ENCODE measurements around the gene APOM. TPM values are rescaled to one million over a fixed set of nuclear protein-coding genes. Genes with fewer than 3 reads are reported as not detected.

Gene APOM
- total and polyA plus RNA-seq, 8 donors = 0.62 to 5.0 (median 1.2) TPM

- intact Hi-C loops (cut with DNase I) = no loop called here
- Histone ChIP-seq H3K27ac (peak overlapping the region; percentile 25 to 80 (median 68)), H3K9me3 (no peaks in the 10 kb centered on the region), H3K4me1 (peaks cover 11 to 24% (median 23%) of the 10 kb centered on the region in 3 donors), H3K27me3 (no peaks in the 10 kb centered on the region), H3K4me3 (peak overlapping the region; percentile 66 to 80 (median 74)), H3K36me3 (peaks cover 4 to 43% (median 21%) of the 10 kb centered on the region in 3 donors)
- FAIRE-seq (no peak), DNase-seq (no peak), ATAC-seq (no peak)
- TF ChIP-seq CTCF (IDR thresholded peaks at IDR 0.05) = no peak
- WGBS, 2 donors = 3% methylated on average over 15 of the region's 15 CpGs
Observed at GRCh38 chr6:31666337-31666965, 10.8 kb downstream of the APOM start.

- Histone ChIP-seq H3K9me3 (no peaks in the 10 kb centered on the region), H3K27ac (no peak within 1 kb of the TSS), H3K4me1 (peaks cover 0 to 10% (median 9%) of the 10 kb centered on the region in 3 donors), H3K27me3 (no peaks in the 10 kb centered on the region), H3K4me3 (no peak within 1 kb of the TSS), H3K36me3 (peaks cover 7 to 51% (median 27%) of the 10 kb centered on the region in 3 donors)
- TF ChIP-seq CTCF (IDR thresholded peaks at IDR 0.05) = no peak
- no peak for ATAC-seq
- DNase-seq = no peak
- FAIRE-seq = no peak
- 74 to 80% methylated on average over 8 of the region's 8 CpGs for WGBS, 2 donors
- intact Hi-C loops (cut with DNase I) = no loop called here
Observed at GRCh38 chr6:31669676-31670075, 14.0 kb downstream of the APOM start, which contains the start of gene LY6G5B. Gene LY6G5B, plus strand, starts transcription at chr6:31669976. Its CDS starts 975 bp downstream, at chr6:31670951.

GRCh38 chr6:31676322-31676903 lies 20.7 kb downstream of the APOM start:
- FAIRE-seq (no peak), DNase-seq (no peak), ATAC-seq (no peak)
- intact Hi-C loops (cut with DNase I) = no loop called here
- Histone ChIP-seq H3K4me1 (peaks cover 3 to 5% (median 3%) of the 10 kb centered on the region in 3 donors), H3K4me3 (no peak overlapping the region), H3K36me3 (peaks cover 4 to 8% (median 6%) of the 10 kb centered on the region in 3 donors), H3K27me3 (no peaks in the 10 kb centered on the region), H3K27ac (no peak overlapping the region), H3K9me3 (no peaks in the 10 kb centered on the region)
- 77 to 89% methylated on average over 4 of the region's 4 CpGs for WGBS, 2 donors
- no peak for TF ChIP-seq CTCF (IDR thresholded peaks at IDR 0.05)

GRCh38 chr6:31676904-31677303 lies 21.2 kb downstream of the APOM start:
- no peak for TF ChIP-seq CTCF (IDR thresholded peaks at IDR 0.05)
- Histone ChIP-seq H3K27ac (no peak overlapping the region), H3K36me3 (peaks cover 0 to 5% (median 3%) of the 10 kb centered on the region in 3 donors), H3K4me3 (no peak overlapping the region), H3K27me3 (no peaks in the 10 kb centered on the region), H3K4me1 (peaks cover 3 to 8% (median 5%) of the 10 kb centered on the region in 3 donors), H3K9me3 (no peaks in the 10 kb centered on the region)
- ATAC-seq (no peak), FAIRE-seq (no peak), DNase-seq (no peak)
- intact Hi-C loops (cut with DNase I) = no loop called here
- WGBS, 2 donors = 69 to 74% methylated on average over 6 of the region's 6 CpGs

- no peak for DNase-seq
- WGBS, 2 donors = 64 to 72% methylated on average over 8 of the region's 8 CpGs
- intact Hi-C loops (cut with DNase I) = no loop called here
Observed at GRCh38 chr6:31677955-31678354, 22.3 kb downstream of the APOM start.

More at GRCh38 chr6:31677955-31678354, 22.3 kb downstream of the APOM start:
- TF ChIP-seq CTCF (IDR thresholded peaks at IDR 0.05) = no peak
- Histone ChIP-seq H3K27me3 (no peaks in the 10 kb centered on the region), H3K4me3 (no peak overlapping the region), H3K36me3 (no peaks in the 10 kb centered on the region), H3K27ac (no peak overlapping the region), H3K4me1 (peaks cover 3 to 8% (median 5%) of the 10 kb centered on the region in 3 donors), H3K9me3 (no peaks in the 10 kb centered on the region)
- ATAC-seq (no peak), FAIRE-seq (no peak)

All from pancreas (tissue), 10 donors.